Gastroesophageal sphincter (tissue), 4 donors: ENCODE data around the gene HK2. TPM values are rescaled to one million over a fixed set of nuclear protein-coding genes. Genes with fewer than 3 reads are reported as not detected.
"Not testable (repeated sequence)": the region's sequence is repeated elsewhere in the genome, so short reads cannot be mapped to it uniquely, and the experiment has no call there.

Source experiments
- ATAC-seq: fragments of 150-250 bp; one replicate; pipeline ENCODE4 v1.9.1; 2016; ENCODE audit warnings: mild to moderate bottlenecking, moderate library complexity
- H3K27ac ChIP-seq, 4 donors: fragments of 200-600 bp; sonication (generic) in 3 of 4; 1 replicate in 3 of 4; 2 replicates in 1 of 4; pipeline ENCODE4 v1.5.1; 2016 to 2019
- H3K27me3 ChIP-seq: fragments of 200-600 bp; sonication (generic); one replicate; pipeline ENCODE4 v1.5.1; 2019
- H3K36me3 ChIP-seq, 2 donors: fragments of 200-600 bp; sonication (generic); one replicate each; pipeline ENCODE4 v1.5.1; 2019; ENCODE audit warnings: control low read depth in 1 of 2
- H3K4me1 ChIP-seq, 3 donors: fragments of 200-600 bp; sonication (generic); 1 replicate in 2 of 3; 2 replicates in 1 of 3; pipeline ENCODE4 v1.5.1; 2016 to 2019; ENCODE audit warnings: control low read depth in 2 of 3
- H3K4me3 ChIP-seq, 2 donors: fragments of 200-600 bp; sonication (generic); one replicate each; pipeline ENCODE4 v1.5.1; 2019; ENCODE audit warnings: mild to moderate bottlenecking in 1 of 2, moderate library complexity in 1 of 2
- H3K9me3 ChIP-seq, 3 donors: fragments of 200-600 bp; sonication (generic); one replicate each; pipeline ENCODE4 v1.5.1; 2017 to 2019; ENCODE audit warnings: control low read depth in 2 of 3
- CTCF ChIP-seq, 4 experiments: fragments of 200-600 bp in 2 of 4; fragments of 450-650 bp in 2 of 4; sonication (generic) in 1 of 4; IDR thresholded peaks; one replicate each; pipeline ENCODE4 v1.5.1; 2017 to 2019; ENCODE audit warnings: antibody characterized with exemption in 4 of 4, mild to moderate bottlenecking in 2 of 4, moderate library complexity in 2 of 4
- EP300 ChIP-seq: sonication (generic); formaldehyde crosslinking; IDR thresholded peaks from one replicate; pipeline ENCODE4 v1.6.1; 2017; ENCODE audit warnings: antibody characterized with exemption, mild to moderate bottlenecking
- POLR2A ChIP-seq, 2 donors: fragments of 450-650 bp; IDR thresholded peaks; one replicate each; pipeline ENCODE4 v1.6.1; 2017; ENCODE audit warnings: antibody characterized with exemption in 2 of 2, mild to moderate bottlenecking in 2 of 2, moderate library complexity in 1 of 2
- POLR2AphosphoS5 ChIP-seq: sonication (generic); formaldehyde crosslinking; IDR thresholded peaks from one replicate; pipeline ENCODE4 v1.6.1; 2017; ENCODE audit warnings: antibody characterized with exemption
- WGBS, 2 donors: methylation state at CpG; one replicate each; pipeline ENCODE4 v1.1.5; 2018; ENCODE audit warnings: low coverage in 1 of 2; 5-methylcytosine and 5-hydroxymethylcytosine counted together
- total RNA-seq, 4 donors: library from RNA; depleted of rRNA; stranded (reverse); fragments of >200 nt; gene quantifications; one replicate each; pipeline ENCODE4 v1.1.0, GENCODE V29; 2016

HK2 gene
- total RNA-seq, 4 donors from 2014 or later, result 0.82 to 6.1 (median 2.1) TPM

- ATAC-seq, result no peak
- H3K36me3 ChIP-seq, result no peaks in the 10 kb centered on the region
- TF ChIP-seq CTCF (IDR thresholded peaks at IDR 0.05) (no peak), POLR2AphosphoS5 (no peak), EP300 (no peak), POLR2A (IDR thresholded peaks at IDR 0.05) (no peak)
- WGBS, 2 donors, result 69 to 74% methylated on average over 10 of the region's 10 CpGs
- no peak overlapping the region for H3K27ac ChIP-seq
- H3K4me1 ChIP-seq, result peaks cover 0 to 54% (median 16%) of the 10 kb centered on the region in 3 donors
- H3K27me3 ChIP-seq, result no peaks in the 10 kb centered on the region
- no peaks in the 10 kb centered on the region for H3K9me3 ChIP-seq
- no peak overlapping the region for H3K4me3 ChIP-seq
Observed at GRCh38 chr2:74847070-74847858, 13.3 kb downstream of the HK2 start.

- WGBS, 2 donors, result 59 to 95% methylated on average over 3 to 8 of the region's 8 CpGs
- H3K27ac ChIP-seq, result peak overlapping the region in 2 of 4 donors; percentile 10 to 30
- H3K36me3 ChIP-seq, result peaks cover 0 to 2% of the 10 kb centered on the region in 2 donors
- H3K4me3 ChIP-seq, result no peak overlapping the region
- no peak for ATAC-seq
- TF ChIP-seq EP300 (no peak), CTCF (IDR thresholded peaks at IDR 0.05) (no peak), POLR2AphosphoS5 (no peak), POLR2A (IDR thresholded peaks at IDR 0.05) (no peak)
- H3K27me3 ChIP-seq, result no peaks in the 10 kb centered on the region
- H3K9me3 ChIP-seq, result no peaks in the 10 kb centered on the region
- H3K4me1 ChIP-seq, result peaks cover 0 to 46% (median 12%) of the 10 kb centered on the region in 3 donors
Observed at GRCh38 chr2:74849228-74849892, 15.4 kb downstream of the HK2 start.

- ATAC-seq, result no peak
- H3K4me3 ChIP-seq, result no peak overlapping the region
- H3K4me1 ChIP-seq, result peaks cover 0 to 33% (median 6%) of the 10 kb centered on the region in 3 donors
- no peaks in the 10 kb centered on the region for H3K27me3 ChIP-seq
- no peaks in the 10 kb centered on the region for H3K9me3 ChIP-seq
- no peak for TF ChIP-seq CTCF (IDR thresholded peaks at IDR 0.05)
- TF ChIP-seq EP300, result no peak
- TF ChIP-seq POLR2A (IDR thresholded peaks at IDR 0.05), result no peak
- TF ChIP-seq POLR2AphosphoS5, result no peak
- H3K36me3 ChIP-seq, result peaks cover 0 to 11% of the 10 kb centered on the region in 2 donors
- H3K27ac ChIP-seq, result no peak overlapping the region
- 90 to 93% methylated on average over 1 to 2 of the region's 3 CpGs for WGBS, 2 donors
Observed at GRCh38 chr2:74850496-74851190, 16.7 kb downstream of the HK2 start.

GRCh38 chr2:74851191-74851566 lies 17.3 kb downstream of the HK2 start:
- TF ChIP-seq POLR2A (IDR thresholded peaks at IDR 0.05), result no peak
- no peak for TF ChIP-seq POLR2AphosphoS5
- no peak for TF ChIP-seq CTCF (IDR thresholded peaks at IDR 0.05)
- TF ChIP-seq EP300, result no peak
- no peaks in the 10 kb centered on the region for H3K27me3 ChIP-seq
- peaks cover 0 to 11% of the 10 kb centered on the region in 2 donors for H3K36me3 ChIP-seq
- no peak overlapping the region for H3K27ac ChIP-seq
- 60 to 75% methylated on average over 3 to 5 of the region's 8 CpGs for whole genome bisulfite sequencing, 2 donors
- no peaks in the 10 kb centered on the region for H3K9me3 ChIP-seq
- no peak overlapping the region for H3K4me3 ChIP-seq
- peaks cover 0 to 28% (median under 1%) of the 10 kb centered on the region in 3 donors for H3K4me1 ChIP-seq
- no peak for ATAC-seq

GRCh38 chr2:74853360-74853759 lies 19.4 kb downstream of the HK2 start:
- ATAC-seq, H3K4me3 ChIP-seq, H3K27ac ChIP-seq, H3K9me3 ChIP-seq, H3K27me3 ChIP-seq: not testable (repeated sequence)
- 96 to 100% methylated on average over 1 to 8 of the region's 8 CpGs for WGBS, 2 donors
- H3K36me3 ChIP-seq, result peaks cover 0 to 11% of the 10 kb centered on the region in 2 donors
- peaks cover 0 to 13% (median 0%) of the 10 kb centered on the region in 3 donors for H3K4me1 ChIP-seq
